HG03060 (cell line): Measurements from ENCODE around the gene CTSE.

Experiments used
- ATAC-seq: cut with Tn5 transposase; IDR thresholded peaks from one replicate; pipeline ENCODE4 v1.9.1; 2021; ENCODE audit warnings: low read depth, moderate number of reproducible peaks; ENCODE audit not compliant: unreplicated experiment

The CTSE gene

DNA sequence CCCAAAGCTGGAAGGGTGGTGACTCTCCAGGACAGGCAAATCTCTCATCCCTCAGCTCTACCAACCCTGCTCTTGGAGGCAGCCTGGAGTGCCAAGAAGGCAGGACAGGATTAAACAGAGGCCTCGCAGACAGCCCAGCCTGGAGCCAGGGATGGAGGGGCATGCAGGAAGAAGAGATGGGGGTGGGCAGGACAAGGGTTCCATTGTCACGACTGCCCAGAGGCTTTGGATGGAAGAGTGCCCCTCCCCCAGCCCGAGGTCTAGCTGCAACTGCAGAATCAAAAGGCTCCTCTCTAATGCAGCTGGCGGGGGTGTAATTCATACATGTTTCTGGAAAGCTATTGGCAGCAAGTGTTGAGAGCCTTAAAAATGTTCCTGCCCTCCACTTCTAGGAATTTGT, 29.3 kb downstream of the CTSE start:
- no peak for ATAC-seq

DNA sequence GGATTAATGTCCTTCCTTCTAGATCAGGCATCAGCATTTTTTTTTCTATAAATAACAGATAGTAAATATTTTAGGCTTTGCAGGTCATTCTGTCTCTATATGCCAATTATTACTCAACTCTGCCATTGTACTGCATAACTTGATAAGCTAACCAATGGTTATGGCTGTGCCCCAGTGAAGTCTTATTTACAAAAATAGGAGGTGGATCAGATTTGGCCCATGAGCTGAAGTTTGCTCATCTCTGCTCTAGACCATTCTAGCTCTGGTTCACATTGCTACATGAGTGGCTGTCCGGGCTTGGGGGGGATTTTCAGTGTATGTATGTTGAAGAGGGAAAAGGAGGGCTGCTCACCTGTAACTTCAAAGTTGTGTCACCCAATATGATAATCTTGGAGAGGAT, 30.6 kb downstream of the CTSE start:
- ATAC-seq = no peak

DNA sequence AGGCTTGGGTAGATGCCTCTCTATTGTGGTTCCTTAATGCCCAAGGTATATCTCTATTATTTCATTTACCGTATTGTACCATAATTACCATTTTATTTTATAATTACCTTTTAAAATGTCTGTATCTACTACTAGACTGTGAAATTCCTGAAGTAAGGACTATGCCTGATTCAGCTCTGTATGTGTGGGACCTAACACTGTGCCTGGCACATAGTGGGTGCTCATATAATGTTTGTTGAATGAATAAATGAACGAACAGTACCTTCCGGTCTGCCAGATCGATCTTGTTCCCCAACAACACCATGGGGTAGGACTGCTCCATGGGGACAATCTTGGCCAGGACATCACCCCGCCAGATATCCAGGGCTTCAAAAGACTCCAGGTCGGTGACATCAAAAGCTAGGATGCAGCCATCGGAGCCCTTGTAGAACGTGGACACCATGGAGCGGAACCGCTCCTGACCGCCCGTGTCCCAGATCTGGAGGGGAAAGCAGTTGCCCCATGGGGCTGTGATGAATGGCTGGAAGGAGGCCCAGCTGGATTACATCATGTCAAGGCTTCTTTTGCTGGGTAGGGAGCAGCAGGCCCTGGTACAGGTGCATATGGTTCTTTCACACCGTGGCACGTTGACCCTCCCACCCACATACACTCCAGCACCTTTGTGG, 31.3 kb downstream of the CTSE start:
- ATAC-seq = no peak

DNA sequence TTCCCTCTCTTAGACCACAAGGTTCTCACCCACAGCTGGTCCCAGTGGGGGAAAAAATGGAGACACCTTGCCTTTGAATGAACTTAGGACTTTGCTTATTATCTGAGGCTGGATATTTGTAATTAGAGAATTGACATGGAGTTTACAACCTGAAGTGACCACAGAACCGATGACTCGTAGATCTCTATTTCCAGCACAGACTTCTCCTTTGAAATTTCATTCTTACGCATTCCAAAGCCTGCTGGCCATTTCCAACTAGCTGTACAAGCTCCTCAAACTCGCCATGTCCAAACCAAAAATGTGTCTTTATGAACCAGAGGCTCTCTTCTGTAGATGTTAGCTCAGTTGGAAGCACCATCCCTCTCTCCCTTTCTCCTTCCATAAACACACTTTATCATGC, 32.5 kb downstream of the CTSE start:
- no peak for ATAC-seq

DNA sequence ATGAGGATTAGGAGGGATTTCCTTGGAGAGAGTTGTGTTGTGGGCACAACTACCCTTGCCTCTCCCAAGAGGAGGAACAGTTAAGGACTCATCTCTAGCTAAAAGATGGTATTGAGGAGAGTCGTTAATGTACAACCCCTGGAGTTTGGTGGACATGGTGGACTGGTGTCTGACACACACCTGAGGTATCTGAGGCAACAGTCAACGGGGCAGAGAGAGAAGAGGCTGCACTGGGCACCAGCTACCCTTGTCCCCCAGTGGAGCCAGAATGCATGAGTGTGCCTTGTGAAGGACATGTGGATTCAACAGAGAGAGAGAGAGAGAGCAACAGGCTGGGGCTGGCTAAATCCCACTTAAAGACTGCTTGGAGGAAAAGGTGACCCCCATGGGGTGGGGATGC, 33.5 kb downstream of the CTSE start:
- no peak for ATAC-seq

DNA sequence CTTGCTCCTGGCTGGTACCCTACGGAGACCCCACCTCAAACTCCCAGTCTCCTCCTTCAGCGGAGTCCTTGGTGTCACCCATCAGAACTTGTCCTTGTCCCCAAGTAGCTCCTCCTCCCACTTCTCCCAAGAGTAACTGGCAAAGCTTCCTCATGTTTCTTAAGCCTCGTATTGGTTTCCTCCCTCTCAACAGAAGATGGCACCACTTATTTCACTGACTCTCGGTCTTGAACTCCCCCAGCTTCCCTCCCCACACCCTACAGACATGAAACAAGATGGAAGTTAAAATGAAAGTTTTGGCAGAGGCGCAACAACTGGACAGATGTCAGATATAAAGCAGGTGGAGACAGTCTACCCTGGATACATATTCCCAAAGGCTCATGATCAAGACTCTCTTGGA, 33.9 kb downstream of the CTSE start:
- ATAC-seq = no peak

DNA sequence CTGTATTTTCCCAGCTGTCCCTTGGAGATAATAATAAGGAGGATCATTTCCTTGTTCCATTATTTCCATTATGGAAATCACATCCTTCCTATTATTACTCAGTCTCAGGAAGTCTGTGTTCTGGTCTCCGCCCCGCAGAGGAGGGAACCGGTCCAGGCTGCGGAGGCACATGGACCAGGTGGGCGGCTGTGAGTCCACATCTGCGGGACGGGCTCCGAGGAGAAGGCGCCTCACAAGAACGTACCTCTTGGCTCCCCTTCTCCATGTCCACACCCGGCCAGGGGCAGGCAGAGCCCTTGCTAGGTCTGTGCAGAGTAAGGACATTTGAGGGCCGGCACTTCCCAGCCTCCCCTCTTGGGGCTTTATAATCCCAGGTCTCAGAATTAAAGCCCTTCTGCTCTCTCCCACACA, 35.1 kb downstream of the CTSE start:
- no peak for ATAC-seq

DNA sequence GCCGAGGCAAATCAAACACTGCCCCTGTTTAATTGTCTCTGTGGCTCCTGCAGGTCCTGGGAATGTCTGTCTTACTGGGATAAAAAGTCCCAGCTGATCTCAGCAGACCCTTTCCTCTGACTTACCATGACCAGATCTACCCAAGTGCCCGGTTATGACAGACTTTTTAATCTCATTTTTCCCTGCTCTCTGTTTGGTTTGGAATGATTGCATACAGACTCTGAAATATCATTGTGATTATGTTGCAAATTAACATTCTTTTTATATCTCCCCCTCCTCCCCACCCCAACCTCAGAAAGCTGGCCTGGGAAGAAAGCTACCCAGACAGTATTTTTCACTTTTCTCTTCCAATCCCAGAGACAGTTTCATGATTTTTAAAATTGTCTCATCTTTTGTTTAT, 36.8 kb downstream of the CTSE start:
- no peak for ATAC-seq

DNA sequence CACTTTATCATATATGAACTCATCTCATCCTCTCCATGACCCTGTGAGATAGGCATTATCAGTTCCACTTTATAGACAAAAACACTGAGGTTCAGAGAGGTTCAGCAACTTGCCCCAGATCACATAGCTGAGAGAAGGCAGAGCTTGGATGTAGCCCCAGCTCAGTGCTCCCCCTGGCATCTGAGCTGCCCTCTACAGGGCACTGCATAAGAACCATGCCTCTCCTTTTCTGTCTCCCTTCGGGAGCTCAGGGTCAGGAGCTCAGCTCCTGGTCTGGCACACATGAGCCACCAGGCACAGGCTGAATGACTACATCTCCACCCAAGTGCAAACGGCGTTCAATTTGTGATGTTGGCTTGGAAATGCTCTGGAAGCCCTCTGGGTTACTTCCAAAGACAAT, 37.4 kb downstream of the CTSE start:
- no peak for ATAC-seq

DNA sequence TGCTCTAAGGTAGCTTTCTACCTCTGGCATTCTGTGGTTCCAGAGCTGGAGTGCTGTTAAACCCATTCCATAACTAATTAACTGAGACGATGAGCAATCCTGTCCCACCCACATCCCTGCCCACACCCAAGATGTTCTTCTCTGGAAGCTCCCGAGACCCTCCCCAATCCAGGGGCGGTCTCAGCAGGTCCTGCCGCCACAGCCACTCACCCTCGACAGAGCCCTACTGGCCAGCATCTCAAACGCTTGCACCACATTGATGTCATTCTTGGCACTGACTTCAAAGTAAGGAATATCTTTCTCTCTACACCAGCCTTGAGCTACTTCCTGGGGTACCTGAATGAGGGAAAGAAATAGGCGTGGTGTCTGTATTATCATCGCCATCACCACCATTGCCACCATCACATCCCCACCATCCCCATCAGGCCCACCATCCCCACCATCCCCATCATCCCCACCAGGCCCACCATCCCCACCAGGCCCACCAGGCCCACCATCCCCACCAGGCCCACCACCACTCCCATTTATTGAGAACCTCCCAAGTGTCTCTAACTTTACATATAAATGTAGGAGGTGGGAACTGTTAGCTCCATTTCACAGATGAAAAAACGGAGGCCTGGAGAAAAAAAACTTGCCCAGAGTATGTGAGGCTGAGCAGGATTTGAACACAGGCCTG, 38.2 kb downstream of the CTSE start:
- no peak for ATAC-seq

DNA sequence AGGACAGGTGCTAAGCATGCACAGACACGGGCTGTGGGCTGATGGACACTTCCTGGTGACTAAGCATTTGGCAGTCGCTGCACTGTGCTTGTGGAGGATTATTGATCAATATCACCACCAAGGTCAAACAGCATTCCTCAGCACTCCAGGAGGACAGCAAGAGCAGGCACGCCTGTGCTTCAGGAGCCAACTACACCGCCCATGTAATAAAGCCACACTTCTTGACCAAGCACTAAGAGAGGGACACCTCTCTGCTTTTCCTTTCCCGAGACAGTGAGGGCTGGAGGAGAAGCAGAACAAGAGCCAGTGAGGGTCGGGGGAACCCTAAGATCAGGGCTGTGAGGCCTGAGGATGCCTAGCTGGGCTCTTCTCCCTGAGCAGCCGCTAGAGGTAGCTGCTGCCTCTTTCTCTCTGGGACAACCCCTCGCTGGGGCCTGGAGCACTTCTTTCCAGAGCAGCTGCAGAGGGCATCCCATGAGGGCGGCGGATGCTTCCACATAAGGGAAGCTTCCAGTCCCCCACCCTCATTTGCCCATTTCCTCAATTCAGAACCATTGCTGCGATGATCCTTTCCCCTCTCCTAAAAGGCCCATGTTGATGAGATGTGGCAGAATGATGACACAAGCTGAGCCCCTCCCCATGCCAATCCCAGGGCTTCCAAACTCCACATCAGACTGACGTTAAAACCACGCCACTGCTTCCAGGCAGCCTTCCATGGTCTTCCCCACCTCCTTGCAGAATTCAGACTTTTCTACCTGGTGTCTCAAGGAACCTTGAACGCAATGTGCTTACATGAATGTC, 39.6 kb downstream of the CTSE start:
- ATAC-seq = no peak

DNA sequence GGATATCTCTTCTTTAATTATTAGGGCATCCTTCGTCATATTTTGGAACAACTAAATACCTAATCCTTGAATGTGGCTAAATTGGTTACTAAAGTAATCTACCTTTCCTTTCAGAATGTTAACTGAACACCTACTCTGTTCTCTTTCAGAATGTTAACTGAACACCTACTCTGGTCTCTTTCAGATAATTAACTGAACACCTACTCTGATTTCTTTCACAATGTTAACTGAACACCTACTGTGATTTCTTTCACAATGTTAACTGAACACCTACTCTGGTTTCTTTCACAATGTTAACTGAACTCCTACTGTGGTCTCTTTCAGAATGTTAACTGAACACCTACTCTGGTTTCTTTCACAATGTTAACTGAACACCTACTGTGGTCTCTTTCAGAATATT, 42.4 kb downstream of the CTSE start:
- no peak for ATAC-seq

DNA sequence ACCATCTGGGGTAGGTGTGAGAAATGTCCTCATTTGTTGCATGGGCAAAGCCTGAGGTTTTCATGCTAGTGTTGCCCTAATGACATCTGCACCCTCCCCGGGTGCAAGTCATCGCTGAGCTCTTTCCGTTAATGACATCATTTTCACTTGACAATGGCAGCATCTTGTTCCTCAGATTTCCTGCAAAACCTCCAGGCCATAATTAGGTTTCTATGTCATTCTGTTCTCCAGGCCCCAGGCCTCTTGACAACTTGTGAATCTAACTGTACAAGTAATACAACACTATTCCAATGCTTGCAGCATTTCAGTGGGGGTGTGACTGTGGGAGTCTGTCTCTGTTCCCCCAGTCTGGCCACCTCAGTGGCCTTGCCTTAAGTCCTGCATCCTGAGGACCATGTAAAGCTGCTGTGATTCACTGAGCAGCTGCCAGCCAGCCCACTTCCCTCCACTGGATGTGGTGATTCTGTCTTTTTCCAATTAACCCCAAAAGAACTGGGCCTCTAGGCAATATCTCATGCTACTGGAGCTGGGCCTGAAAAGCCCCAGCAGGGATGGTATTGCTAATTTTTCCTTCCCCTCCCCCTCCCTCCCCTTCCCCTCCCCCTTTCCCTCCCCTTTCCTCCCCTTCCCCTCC, 43.3 kb downstream of the CTSE start:
- ATAC-seq = no peak

DNA sequence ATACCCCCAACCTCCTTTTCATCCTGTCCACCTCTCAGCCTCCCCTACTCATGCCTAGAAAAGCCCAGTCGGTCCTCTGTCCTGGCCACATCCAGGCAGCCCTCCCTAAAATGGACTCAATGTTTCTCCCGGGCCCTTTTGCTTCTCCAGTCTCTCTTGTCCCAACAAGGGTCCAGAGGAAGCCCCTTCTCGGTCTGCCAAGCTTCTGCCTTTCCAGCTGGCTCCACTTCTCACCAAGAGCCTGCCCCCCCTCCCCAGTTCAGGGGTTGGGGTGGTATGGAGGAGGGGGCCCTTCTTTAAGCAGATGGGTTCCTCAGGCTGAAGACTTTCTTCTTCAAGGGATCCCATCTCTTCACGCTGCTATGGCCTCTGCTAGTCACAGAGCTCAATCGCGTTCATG, 44.4 kb downstream of the CTSE start:
- no peak for ATAC-seq

DNA sequence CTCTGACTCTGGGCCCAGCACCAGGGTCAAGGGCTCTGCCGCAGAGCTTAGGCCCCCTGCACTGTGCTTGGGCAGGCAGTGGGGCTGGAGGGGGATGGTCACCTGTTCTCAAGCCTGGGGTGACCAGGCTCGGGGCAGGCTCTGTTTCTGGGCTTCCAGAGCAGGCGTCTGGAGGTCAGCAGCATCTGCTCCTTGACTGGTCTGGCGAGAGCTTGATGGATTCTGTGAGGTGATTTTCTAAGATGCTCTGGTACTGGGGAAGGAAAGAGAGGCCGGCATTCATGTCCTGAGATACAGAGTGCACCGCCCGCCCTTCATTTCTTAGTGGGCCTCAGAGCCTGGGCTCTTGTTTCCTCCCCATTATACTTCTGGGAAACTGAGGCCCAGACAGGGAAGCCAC, 45.0 kb downstream of the CTSE start:
- no peak for ATAC-seq

DNA sequence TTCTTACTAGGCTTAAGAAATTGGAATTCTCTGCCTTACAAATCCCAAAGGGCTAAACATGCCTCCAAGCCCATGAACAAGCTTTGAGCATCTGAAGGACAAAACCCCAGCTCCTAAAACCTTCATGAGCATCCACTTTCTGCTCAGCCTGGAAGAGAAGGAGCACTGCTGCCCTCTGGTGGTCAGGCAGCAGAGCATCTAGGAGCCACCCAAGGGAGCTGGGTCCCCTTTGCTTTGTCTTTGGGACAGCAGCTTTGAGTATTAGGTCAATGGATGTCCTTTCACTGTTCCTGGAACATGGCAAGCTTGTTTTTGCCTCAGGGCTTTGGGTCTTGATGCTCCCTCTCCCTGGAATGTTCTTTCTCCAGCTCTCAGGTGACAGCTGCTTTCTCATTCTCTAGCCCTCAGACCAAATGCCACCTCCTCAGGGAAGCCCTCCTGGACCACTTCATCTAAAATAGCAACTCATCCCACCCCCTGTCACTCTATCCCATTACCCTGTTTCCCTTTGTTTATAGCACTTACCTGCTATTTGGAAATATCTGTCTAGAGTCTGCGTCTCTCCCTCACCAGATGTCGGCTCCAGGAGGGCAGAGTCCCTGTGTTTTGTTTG, 46.2 kb downstream of the CTSE start:
- ATAC-seq = no peak

DNA sequence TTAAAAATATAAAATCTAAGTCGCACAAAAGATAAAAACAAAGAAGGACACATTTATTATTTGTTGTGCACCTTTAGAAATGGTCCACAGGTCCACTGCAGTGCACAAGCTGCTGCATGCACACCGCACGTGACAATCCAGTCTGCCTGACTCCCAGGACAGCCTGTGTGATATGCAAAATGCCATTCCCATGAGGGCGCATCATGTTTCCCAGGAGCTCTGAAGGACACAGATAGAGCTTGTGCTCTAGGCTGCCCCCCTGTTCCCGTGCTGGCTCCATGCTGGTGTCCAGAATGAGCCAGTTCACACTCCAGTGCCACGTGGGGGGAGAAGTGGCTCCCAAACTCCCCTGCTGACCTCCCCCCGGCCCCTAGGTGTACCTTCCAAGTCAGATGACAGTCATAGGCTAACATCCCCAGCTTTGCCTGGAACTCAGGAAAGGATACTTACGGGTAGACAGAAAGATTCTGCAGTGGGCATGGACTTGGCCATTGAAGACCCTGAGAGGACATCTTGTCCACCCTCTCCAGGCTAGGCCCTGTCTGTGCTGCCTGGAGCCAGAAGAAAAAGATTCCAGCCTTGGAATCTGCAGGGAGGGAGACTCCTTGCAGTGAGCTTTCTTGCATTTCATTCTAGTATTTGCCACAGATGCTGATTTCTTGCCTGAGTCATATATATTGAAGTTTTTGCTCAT, 46.8 kb downstream of the CTSE start:
- no peak for ATAC-seq

DNA sequence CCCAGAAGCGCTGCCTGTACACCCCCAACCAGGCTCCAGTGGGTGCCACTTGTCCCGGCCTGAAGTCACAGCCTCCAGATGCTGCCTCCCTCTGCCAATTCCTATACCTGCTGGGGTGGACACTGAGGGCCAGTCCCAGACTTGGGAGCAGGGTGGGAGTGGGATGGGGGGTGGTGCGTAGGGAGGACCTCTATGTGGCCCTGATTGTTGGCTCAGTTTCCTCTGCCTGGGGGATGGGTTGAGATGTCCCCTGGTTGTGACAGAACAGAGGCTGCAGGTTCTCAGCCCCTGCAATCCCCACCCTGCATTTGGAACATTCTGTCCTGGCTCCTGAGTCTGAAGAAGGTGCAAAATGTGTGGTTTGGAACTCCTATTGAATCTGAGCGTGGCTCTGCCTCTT, 47.7 kb downstream of the CTSE start:
- ATAC-seq = no peak

DNA sequence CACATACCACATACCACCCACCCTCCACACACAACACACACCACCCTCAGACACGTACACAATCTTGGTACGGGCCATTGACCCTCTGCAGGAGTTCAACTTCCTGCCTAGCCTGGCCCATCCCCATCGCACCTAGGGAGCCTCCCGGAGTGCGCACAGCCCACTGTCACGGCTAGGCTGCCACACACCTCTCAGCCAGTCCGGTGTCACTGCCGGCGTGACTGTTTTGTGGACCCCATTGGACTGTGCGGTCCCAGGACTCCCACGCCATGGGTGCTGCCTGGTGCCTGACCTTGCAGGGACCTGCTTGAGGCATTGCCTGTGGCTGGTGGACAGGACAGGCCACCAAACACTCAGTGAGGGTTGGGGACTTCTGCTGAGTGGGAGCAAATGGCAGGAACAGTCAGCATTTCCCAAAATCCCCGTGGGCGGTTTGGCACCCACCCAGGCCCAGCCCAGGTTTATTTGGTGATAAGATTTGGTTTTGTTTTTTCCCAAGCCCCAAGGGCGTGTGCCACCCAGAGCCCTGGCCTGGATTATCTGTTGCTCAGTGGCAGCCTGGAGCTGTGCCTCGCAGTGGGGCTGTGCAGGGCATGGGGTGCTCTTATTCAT, 48.2 kb downstream of the CTSE start:
- no peak for ATAC-seq

DNA sequence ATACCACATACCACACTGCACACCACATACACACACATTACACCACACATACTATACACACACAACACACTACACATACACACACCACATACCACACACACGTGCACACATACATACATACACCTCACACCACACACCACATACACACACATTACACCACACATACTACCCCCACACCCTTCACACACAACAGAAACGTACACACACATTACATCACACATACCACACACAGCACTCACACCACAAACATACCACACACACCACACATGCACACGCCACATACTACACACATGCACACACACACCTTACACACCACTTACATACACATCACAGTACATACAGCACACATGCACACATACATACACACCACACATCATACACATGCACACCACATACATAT, 49.0 kb downstream of the CTSE start:
- ATAC-seq = no peak
